ENCODE measurements around the gene YAF2. TPM values are rescaled to one million over a fixed set of nuclear protein-coding genes. Genes with fewer than 3 reads are reported as not detected.

The YAF2 gene
- total and polyA plus RNA-seq, 5 donors = 42.6 to 93.9 (median 85.1) TPM

DNA sequence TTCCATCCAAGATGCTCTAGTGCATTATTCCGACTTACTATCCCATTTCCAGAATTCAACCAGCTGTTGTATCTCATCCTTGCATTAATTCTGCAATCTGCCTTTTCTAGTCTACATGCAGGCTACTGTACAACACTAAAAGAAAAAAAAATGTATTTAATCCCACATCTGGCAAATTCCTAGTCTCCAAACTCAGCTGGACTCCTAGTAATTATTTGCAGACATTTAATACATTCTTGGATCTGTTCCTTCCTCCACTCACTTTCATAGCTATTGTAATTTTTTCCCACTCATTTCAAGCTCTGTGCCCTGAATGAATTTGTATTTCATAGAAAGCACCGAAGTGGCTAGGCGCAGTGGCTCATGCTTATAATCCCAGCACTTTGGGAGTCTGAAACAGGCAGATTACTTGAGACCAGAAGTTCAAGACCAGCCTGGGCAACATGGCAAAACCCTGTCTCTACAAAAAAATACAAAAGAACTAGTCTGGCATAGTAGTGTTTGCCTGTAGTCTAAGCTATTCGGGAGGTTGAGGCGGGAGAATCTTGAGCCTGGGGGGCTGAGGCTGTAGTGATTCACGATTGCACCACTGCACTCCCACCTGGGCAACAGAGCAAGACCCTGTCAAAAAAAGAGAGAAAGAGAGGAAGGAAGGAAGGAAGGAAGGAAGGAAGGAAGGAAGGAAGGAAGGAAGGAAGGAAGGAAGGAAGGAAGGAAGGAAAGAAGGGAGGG lies 39.5 kb upstream of the YAF2 start:
- H3K4me1 ChIP-seq (ENCODE audit: control insufficient read depth, insufficient read depth, low read length) = no peaks in the 10 kb centered on the region
- no peak overlapping the region for H3K27ac ChIP-seq (ENCODE audit: low read length)
- intact Hi-C loops (cut with DNase I) = no loop called here
- ATAC-seq = no peak
- H3K27me3 ChIP-seq (ENCODE audit: control insufficient read depth, insufficient read depth) = no peaks in the 10 kb centered on the region
- no peak overlapping the region for H3K4me3 ChIP-seq (ENCODE audit: low read length)
- no peaks in the 10 kb centered on the region for H3K9me3 ChIP-seq (ENCODE audit: control insufficient read depth, low read length)
- 80% methylated on average over 6 of the region's 6 CpGs for WGBS
- DNase-seq = no peak

DNA sequence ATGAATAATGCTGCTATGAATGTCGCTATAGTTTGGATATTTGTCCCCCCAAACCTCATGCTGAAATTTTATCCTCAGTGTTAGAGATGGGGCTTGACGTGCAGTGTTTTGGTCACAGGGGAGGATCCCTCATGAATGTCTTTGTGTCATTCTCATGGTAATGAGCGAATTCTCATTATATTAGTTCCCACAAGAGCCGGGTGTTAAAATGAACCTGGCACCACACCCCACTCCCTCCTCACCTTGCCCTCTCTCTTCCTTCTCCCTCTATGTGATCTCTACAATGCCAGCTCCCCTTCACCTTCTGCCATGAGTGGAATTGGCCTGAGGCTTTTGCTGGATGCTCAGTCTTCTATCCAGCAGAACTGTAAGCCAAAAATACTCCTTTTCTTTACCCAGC lies 37.5 kb upstream of the YAF2 start:
- H3K9me3 ChIP-seq (ENCODE audit: control insufficient read depth, low read length) = no peaks in the 10 kb centered on the region
- no peak for ATAC-seq
- no peak overlapping the region for H3K27ac ChIP-seq (ENCODE audit: low read length)
- 97% methylated on average over 4 of the region's 4 CpGs for WGBS
- intact Hi-C loops (cut with DNase I) = no loop called here
- H3K27me3 ChIP-seq (ENCODE audit: control insufficient read depth, insufficient read depth) = no peaks in the 10 kb centered on the region
- no peak overlapping the region for H3K4me3 ChIP-seq (ENCODE audit: low read length)
- H3K4me1 ChIP-seq (ENCODE audit: control insufficient read depth, insufficient read depth, low read length) = no peaks in the 10 kb centered on the region
- DNase-seq = no peak

DNA sequence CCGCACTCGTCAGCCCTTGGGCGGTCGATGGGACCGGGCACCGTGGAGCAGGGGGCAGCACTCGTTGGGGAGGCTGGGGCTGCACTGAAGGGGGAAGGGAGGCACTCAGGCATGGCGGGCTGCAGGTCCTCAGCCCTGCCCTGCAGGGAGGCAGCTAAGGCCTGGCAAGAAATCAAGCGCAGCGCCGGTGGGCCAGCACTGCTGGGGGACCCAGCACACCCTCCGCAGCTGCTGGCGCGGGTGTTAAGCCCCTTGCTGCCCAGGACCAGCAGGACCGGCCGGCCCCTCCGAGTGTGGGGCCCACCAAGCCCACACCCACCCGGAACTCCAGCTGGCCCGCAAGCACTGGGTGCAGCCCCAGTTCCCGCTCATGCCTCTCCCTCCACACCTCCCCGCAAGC lies 35.7 kb upstream of the YAF2 start:
- intact Hi-C loops (cut with DNase I) = no loop called here
- H3K27ac ChIP-seq (ENCODE audit: low read length) = no peak overlapping the region
- WGBS = 95% methylated on average over 21 of the region's 21 CpGs
- no peaks in the 10 kb centered on the region for H3K9me3 ChIP-seq (ENCODE audit: control insufficient read depth, low read length)
- no peak for ATAC-seq
- no peak for DNase-seq
- H3K27me3 ChIP-seq (ENCODE audit: control insufficient read depth, insufficient read depth) = no peaks in the 10 kb centered on the region
- no peaks in the 10 kb centered on the region for H3K4me1 ChIP-seq (ENCODE audit: control insufficient read depth, insufficient read depth, low read length)
- no peak overlapping the region for H3K4me3 ChIP-seq (ENCODE audit: low read length)

DNA sequence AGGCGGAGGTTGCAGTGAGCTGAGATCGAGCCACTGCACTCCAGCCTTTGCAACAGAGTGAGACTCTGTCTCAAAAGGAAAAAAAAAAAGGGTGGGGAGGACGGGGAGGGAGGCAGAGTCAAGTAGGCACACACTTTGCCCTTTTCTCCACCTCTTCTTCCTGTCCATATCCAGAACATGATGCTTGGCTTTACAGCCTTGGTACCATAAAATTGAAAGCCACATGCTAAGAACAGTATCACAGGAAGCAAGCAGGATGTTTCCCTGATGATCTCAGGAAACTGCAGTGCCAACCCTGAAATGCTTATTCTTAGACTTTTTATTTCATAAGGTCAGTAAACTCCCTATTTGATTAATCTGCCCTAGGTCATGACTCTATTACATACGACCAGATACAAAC lies 32.5 kb upstream of the YAF2 start:
- Histone ChIP-seq H3K4me3 (ENCODE audit: low read length) (no peak overlapping the region), H3K27me3 (ENCODE audit: control insufficient read depth, insufficient read depth) (no peaks in the 10 kb centered on the region), H3K9me3 (ENCODE audit: control insufficient read depth, low read length) (no peaks in the 10 kb centered on the region), H3K4me1 (ENCODE audit: control insufficient read depth, insufficient read depth, low read length) (no peaks in the 10 kb centered on the region), H3K27ac (ENCODE audit: low read length) (no peak overlapping the region)
- 53% methylated on average over 4 of the region's 4 CpGs for WGBS
- DNase-seq (no peak), ATAC-seq (no peak)
- intact Hi-C loops (cut with DNase I) = no loop called here

DNA sequence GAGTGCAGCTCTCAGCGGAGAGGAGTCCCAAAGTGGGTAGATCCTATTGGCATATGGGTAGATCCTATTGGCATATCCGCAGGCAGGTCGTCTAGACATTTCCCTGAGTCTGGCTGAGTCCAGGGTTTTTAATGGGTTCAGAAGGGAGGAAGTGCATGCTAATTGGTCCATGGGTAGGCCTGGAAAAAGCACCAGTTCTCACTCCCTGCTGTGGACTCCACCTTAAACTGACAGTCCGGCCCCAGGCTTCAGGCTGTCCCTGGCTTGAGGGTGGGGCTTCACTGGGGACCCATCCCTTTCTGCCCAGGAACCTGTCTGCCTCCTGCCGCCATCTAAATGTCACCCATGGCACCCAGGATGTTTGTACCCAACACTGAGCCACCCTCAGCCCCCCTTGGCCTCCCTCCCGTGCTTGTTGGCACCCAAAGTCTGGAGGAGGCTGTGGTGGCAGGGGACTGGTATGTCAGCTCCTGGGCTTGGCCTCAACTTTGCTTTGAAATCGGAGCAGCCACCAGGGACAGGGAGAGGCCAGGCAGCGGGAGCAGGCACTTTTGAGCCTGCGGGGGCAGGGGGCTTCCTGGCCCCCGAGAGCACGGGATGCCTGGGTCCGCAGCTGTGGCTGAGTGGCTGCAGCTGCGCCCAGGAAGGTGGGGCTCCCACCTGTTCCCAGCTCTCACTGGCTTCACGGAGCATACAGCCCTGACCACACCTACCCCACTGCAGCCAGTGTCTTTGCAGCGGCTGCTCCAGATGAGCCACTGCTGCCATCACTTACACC lies 29.6 kb upstream of the YAF2 start:
- no peak for DNase-seq
- ATAC-seq = no peak
- no peaks in the 10 kb centered on the region for H3K4me1 ChIP-seq (ENCODE audit: control insufficient read depth, insufficient read depth, low read length)
- H3K9me3 ChIP-seq (ENCODE audit: control insufficient read depth, low read length) = no peaks in the 10 kb centered on the region
- WGBS = 86% methylated on average over 15 of the region's 15 CpGs
- no peaks in the 10 kb centered on the region for H3K27me3 ChIP-seq (ENCODE audit: control insufficient read depth, insufficient read depth)
- no peak overlapping the region for H3K4me3 ChIP-seq (ENCODE audit: low read length)
- intact Hi-C loops (cut with DNase I) = no loop called here
- H3K27ac ChIP-seq (ENCODE audit: low read length) = no peak overlapping the region

DNA sequence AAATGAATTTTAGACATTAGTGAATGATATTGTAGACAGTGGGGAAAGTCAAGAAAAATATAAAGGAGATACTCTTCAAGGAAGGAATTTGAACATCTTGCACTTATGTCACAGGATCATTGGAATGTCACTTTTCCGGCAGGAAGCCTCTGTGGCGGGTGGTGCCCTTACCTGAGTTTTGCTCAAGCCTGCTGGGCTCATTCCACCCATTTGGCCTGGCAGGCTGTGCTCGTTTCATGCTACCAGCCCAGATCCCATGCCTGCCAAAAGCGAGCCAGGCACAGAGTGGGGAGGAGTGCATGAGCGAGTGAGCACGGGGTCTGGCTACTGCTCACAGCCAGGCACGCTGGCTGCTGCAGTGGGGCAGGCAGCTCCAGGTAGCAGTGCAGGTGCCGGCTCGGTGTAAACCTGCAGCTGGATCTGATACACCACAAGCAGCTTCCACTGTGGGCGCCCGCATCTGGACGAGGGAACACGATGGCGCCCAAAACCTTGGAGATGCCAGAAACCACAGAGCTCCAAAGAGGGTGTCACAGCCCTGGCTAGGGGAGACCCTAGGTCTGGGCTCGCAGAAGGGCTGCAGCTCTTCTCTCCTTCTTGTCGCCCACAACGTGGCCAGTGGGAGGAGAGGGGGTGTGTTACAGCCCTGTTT lies 28.7 kb upstream of the YAF2 start:
- Histone ChIP-seq H3K9me3 (ENCODE audit: control insufficient read depth, low read length) (no peaks in the 10 kb centered on the region), H3K27ac (ENCODE audit: low read length) (no peak overlapping the region), H3K4me1 (ENCODE audit: control insufficient read depth, insufficient read depth, low read length) (no peaks in the 10 kb centered on the region), H3K27me3 (ENCODE audit: control insufficient read depth, insufficient read depth) (no peaks in the 10 kb centered on the region), H3K4me3 (ENCODE audit: low read length) (no peak overlapping the region)
- 94% methylated on average over 17 of the region's 17 CpGs for WGBS
- ATAC-seq (no peak), DNase-seq (no peak)
- intact Hi-C loops (cut with DNase I) = no loop called here

DNA sequence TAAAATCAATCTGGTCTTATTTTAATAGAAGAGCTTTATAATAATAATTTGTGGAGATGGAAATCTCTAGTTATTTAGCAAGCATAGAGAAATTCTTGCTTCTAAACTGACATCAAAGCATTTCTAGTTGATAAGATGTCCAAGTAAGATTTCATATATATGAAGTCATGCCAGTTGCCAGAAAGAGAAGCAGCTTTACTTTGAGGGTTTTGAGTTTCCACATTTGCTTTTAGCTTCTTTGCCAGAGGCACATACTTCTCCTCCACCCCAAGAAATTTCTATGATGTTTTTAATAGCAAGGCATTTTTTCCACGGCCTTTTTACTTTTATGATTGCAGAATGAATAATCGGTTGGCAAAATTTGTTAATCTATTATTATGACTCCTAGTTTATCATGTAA lies 24.2 kb upstream of the YAF2 start:
- WGBS = 82% methylated on average over 2 of the region's 2 CpGs
- H3K27ac ChIP-seq (ENCODE audit: low read length) = no peak overlapping the region
- no peaks in the 10 kb centered on the region for H3K4me1 ChIP-seq (ENCODE audit: control insufficient read depth, insufficient read depth, low read length)
- ATAC-seq = no peak
- no peaks in the 10 kb centered on the region for H3K27me3 ChIP-seq (ENCODE audit: control insufficient read depth, insufficient read depth)
- intact Hi-C loops (cut with DNase I) = no loop called here
- no peak for DNase-seq
- no peaks in the 10 kb centered on the region for H3K9me3 ChIP-seq (ENCODE audit: control insufficient read depth, low read length)
- H3K4me3 ChIP-seq (ENCODE audit: low read length) = no peak overlapping the region

DNA sequence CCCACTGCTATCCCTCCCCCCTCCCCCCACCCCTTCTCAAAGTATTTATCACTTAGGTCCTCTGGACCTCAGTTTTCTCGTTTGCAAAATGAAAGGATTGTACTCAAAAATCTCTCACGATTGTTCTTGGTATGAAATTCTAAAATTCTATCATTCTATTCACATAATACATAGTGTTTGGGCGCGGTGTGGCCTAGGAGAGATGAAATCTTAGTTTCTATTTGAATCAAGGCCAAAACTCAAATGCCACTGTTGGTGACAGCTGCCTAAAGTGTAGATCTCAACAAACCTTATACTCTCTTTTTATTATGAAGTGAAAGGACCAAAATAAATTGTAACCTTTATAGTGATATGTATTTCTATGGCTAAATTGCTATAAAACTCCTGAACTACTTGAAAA lies 23.7 kb upstream of the YAF2 start:
- no peak overlapping the region for H3K4me3 ChIP-seq (ENCODE audit: low read length)
- intact Hi-C loops (cut with DNase I) = no loop called here
- DNase-seq = no peak
- WGBS = 69% methylated on average over 4 of the region's 4 CpGs
- no peak for ATAC-seq
- no peaks in the 10 kb centered on the region for H3K27me3 ChIP-seq (ENCODE audit: control insufficient read depth, insufficient read depth)
- no peak overlapping the region for H3K27ac ChIP-seq (ENCODE audit: low read length)
- H3K4me1 ChIP-seq (ENCODE audit: control insufficient read depth, insufficient read depth, low read length) = no peaks in the 10 kb centered on the region
- no peaks in the 10 kb centered on the region for H3K9me3 ChIP-seq (ENCODE audit: control insufficient read depth, low read length)

DNA sequence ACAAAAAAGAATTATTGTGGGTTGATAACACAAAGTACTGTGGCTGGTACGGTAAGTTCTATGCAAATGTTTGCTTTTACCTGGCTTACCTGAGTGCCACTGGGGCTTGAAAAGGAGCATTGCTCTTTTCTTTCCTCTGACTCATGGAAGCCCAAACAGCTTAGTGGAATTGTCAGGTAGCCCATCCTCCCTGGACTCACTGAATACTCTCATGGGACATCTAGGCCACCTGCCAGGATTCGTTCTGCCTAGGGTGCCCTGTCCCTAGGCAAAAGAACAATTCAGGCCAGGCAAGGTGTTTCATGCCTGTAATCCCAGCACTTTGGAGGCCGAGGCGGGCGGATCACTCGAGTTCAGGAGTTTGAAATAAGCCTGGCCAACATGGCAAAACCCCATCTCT lies 22.5 kb upstream of the YAF2 start:
- Histone ChIP-seq H3K4me1 (ENCODE audit: control insufficient read depth, insufficient read depth, low read length) (no peaks in the 10 kb centered on the region), H3K9me3 (ENCODE audit: control insufficient read depth, low read length) (no peaks in the 10 kb centered on the region), H3K27me3 (ENCODE audit: control insufficient read depth, insufficient read depth) (no peaks in the 10 kb centered on the region), H3K4me3 (ENCODE audit: low read length) (no peak overlapping the region), H3K27ac (ENCODE audit: low read length) (no peak overlapping the region)
- ATAC-seq (no peak), DNase-seq (no peak)
- intact Hi-C loops (cut with DNase I) = no loop called here
- WGBS = 87% methylated on average over 6 of the region's 6 CpGs

DNA sequence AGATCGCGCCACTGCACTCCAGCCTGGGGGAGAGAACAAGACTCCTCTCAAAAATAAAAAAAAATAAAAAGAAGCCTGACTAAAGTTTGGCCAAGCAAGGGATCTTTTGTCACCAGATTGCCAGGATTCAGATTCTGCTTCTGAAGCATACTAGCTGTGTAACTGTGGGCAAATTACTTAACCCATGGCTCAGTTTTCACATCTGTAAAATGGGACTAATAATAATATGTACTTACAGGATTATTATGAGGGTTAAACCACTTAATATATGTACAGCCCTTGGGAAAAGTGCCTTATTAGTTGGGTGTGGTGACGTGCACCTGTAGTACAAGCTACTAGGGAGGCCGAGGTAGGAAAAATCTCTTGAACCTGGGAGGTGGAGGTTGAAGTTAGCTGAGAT lies 21.7 kb upstream of the YAF2 start:
- intact Hi-C loops (cut with DNase I) = no loop called here
- no peaks in the 10 kb centered on the region for H3K27me3 ChIP-seq (ENCODE audit: control insufficient read depth, insufficient read depth)
- 97% methylated on average over 4 of the region's 4 CpGs for WGBS

DNA sequence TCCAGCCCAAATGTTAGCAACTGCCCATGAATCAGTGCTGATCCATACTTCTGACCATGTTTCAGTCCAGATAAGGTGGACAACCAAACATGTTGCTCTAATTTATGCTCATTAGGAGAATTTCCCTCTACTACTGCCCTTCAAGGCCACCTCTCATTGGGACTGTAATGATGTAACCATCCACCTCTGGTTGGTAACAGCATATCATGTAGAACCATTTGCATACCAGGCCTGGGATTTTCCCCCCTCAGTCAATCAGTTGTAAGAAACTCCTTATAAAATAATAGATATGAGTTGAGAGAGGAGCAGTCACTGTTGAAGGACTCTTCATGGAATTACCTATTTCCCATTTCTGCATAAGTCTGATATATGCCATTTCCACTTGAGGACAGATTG lies 17.8 kb upstream of the YAF2 start:
- no peaks in the 10 kb centered on the region for H3K27me3 ChIP-seq (ENCODE audit: control insufficient read depth, insufficient read depth)
- ATAC-seq = no peak
- intact Hi-C loops (cut with DNase I) = no loop called here

More for the DNA sequence above, 21.7 kb upstream of the YAF2 start:
- no peak for ATAC-seq
- H3K27ac ChIP-seq (ENCODE audit: low read length) = no peak overlapping the region
- no peaks in the 10 kb centered on the region for H3K9me3 ChIP-seq (ENCODE audit: control insufficient read depth, low read length)
- H3K4me1 ChIP-seq (ENCODE audit: control insufficient read depth, insufficient read depth, low read length) = no peaks in the 10 kb centered on the region
- no peak for DNase-seq
- no peak overlapping the region for H3K4me3 ChIP-seq (ENCODE audit: low read length)

More for the DNA sequence above, 17.8 kb upstream of the YAF2 start:
- Histone ChIP-seq H3K27ac (ENCODE audit: low read length) (no peak overlapping the region), H3K9me3 (ENCODE audit: control insufficient read depth, low read length) (no peaks in the 10 kb centered on the region), H3K4me3 (ENCODE audit: low read length) (no peak overlapping the region), H3K4me1 (ENCODE audit: control insufficient read depth, insufficient read depth, low read length) (no peaks in the 10 kb centered on the region)
- DNase-seq = no peak
